ENCODE results near the gene PIK3AP1.

GRCh38 chr10:96619120-96619519, 101.2 kb downstream of the PIK3AP1 start:
- no peak for TF ChIP-seq TAF1 (IDR thresholded peaks at IDR 0.05; ENCODE audit: low read depth, low read length)
- TF ChIP-seq CTCF (IDR thresholded peaks at IDR 0.05; ENCODE audit: control extremely low read depth in 1 of 3, insufficient read depth in 1 of 3, low read depth in 1 of 3, low read length in 3 of 3), result no peak
- no peak for TF ChIP-seq RAD21 (IDR thresholded peaks at IDR 0.05 in 1 of 2, conservative IDR thresholded peaks at IDR 0.05 in 1 of 2; ENCODE audit: low read depth in 2 of 2, low read length in 2 of 2)
- no peak for TF ChIP-seq GTF2F1 (IDR thresholded peaks at IDR 0.05; ENCODE audit: borderline replicate concordance, low read depth, low read length)

Data from H1 (cell line).